Measurements from ENCODE around the gene B4GALNT1.

B4GALNT1 gene

DNA sequence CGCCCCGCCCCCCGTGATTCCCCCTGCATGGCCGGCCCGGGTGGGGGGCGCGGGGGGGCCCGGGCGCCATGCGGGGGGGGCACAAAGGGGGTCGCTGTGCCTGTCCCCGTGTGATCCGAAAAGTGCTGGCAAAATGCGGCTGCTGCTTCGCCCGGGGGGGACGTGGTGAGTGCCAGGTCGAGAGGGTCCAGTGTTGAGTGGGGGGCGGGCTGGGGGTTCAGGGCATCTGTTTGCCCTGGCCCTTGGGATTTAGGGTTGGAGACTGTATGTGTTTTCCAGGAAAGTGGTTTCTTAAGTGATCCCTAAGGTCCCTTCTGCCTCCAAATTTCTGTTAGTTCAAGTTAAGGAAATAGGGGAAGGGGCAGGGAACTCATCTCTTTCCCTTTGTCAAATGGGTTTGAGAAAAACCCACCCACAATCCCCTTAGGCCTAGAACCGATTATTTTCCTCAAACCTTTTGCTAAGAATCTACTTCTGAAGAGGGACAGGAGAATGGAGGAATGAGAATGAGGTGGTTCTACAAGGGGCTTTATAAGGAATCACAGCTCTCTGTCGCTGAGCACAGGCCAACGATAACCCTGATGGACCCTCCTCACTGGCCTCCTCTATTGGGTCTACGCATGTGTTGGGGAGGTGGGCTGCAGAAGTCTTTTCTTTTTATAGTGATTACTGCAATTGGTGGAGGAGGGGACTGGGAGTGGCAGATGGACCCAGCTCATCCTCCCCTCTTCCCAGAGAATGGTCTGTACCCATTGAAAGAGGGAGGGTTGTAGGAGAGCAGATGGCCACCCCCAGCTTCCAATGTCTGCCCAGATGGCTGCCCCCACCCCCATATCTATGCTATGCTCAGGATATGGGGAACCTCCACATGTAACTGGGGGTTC, 20.9 kb downstream of the B4GALNT1 start:
- Histone ChIP-seq H3K27me3 (ENCODE audit: control insufficient read depth, insufficient read depth, low read length) (no peaks in the 10 kb centered on the region), H3K4me3 (ENCODE audit: low read depth, low read length) (peak overlapping the region; percentile 65), H3K9ac (peak overlapping the region; percentile 37), H3K4me2 (ENCODE audit: low read length) (peak overlapping the region; percentile 79), H3K9me3 (ENCODE audit: control insufficient read depth, low read length) (no peaks in the 10 kb centered on the region), H3K79me2 (no peaks in the 10 kb centered on the region), H3K27ac (no peak overlapping the region), H3K36me3 (ENCODE audit: control insufficient read depth, insufficient read depth, low read length) (no peaks in the 10 kb centered on the region), H3K4me1 (peaks cover 10% of the 10 kb centered on the region), H2AFZ (no peak overlapping the region)
- TF ChIP-seq, protein P1, sequence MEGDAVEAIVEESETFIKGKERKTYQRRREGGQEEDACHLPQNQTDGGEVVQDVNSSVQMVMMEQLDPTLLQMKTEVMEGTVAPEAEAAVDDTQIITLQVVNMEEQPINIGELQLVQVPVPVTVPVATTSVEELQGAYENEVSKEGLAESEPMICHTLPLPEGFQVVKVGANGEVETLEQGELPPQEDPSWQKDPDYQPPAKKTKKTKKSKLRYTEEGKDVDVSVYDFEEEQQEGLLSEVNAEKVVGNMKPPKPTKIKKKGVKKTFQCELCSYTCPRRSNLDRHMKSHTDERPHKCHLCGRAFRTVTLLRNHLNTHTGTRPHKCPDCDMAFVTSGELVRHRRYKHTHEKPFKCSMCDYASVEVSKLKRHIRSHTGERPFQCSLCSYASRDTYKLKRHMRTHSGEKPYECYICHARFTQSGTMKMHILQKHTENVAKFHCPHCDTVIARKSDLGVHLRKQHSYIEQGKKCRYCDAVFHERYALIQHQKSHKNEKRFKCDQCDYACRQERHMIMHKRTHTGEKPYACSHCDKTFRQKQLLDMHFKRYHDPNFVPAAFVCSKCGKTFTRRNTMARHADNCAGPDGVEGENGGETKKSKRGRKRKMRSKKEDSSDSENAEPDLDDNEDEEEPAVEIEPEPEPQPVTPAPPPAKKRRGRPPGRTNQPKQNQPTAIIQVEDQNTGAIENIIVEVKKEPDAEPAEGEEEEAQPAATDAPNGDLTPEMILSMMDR (IDR thresholded peaks at IDR 0.05) = no peak

DNA sequence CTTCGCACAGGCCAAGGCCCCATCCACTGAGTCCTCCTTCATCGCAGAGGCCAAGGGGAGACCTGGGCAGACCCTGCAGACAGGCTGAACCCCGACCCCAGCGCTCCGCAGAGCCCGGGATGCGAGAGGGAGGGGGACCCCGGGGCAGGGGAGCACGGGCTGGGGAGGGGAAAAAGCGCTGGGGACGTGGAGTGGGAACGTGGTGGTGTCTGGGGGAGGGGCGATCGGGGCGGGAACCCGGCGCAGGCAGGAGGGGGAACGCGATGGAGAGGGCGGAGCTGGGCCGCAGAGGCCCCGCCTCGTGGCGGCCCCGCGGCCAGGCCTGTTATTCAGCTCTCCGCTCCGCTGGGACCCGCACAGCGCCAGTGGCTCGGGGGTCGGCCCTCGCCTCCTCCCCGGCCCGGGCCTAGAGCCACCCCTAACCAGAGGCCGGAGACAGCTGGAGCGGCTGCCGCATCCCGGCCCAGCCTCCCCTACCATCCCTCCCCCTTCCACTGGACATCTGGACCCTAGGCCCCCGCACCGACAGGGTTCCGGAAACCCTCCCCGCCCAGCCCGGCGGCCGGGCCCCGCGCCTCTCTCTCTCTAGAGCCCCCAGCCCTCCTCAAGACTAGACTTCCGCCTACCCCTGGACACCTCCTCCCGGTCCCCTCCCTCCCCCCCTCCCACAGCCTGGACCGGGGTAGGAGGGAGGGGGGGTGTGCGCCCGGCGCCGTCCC, 21.7 kb downstream of the B4GALNT1 start, which contains the start of gene ARHGEF25:
TSS of gene ARHGEF25 (plus strand) at position 328 of the 719 bp plus-strand sequence. CDS start 460 bp downstream, outside the sequence.
- Histone ChIP-seq H3K27ac (peak within 1 kb of the TSS; percentile 17), H3K27me3 (ENCODE audit: control insufficient read depth, insufficient read depth, low read length) (no peaks in the 10 kb centered on the region), H3K4me1 (peaks cover 4% of the 10 kb centered on the region), H3K4me3 (ENCODE audit: low read depth, low read length) (peak within 1 kb of the TSS; percentile 65), H3K4me2 (ENCODE audit: low read length) (peak within 1 kb of the TSS; percentile 79), H3K9ac (peak within 1 kb of the TSS; percentile 37), H2AFZ (peak within 1 kb of the TSS; percentile 90), H3K9me3 (ENCODE audit: control insufficient read depth, low read length) (no peaks in the 10 kb centered on the region), H3K36me3 (ENCODE audit: control insufficient read depth, insufficient read depth, low read length) (no peaks in the 10 kb centered on the region), H3K79me2 (no peaks in the 10 kb centered on the region)
- TF ChIP-seq, protein P1 (IDR thresholded peaks at IDR 0.05) = no peak

DNA sequence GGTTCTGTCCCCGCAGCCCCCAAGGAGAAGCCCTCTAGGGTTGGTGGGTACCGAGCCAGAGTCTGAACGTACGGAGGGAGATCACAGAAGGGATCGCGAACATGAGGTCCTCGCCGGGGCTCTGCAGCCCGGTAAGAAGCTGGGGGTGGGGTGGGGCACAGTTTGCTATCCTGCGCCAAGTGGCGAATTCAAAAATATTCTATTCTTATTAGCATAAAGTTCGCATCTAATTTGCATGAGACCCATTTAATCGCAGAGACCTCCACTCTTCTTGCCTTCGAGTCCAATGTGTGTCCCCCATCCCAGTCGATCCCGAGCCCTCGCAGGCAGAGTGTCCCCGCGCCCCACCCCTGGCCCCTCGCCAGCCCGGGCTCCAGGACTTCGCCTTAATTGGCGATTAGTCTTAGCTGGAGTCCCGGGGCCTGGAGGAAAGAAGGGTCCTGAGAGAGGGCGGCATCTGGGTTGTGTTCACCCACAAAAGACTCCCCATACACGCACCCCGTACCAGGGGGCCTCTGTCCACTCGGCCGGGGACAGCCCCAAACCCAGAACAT, 22.4 kb downstream of the B4GALNT1 start:
- no peaks in the 10 kb centered on the region for H3K36me3 ChIP-seq (ENCODE audit: control insufficient read depth, insufficient read depth, low read length)
- peak overlapping the region; percentile 17 for H3K27ac ChIP-seq
- no peaks in the 10 kb centered on the region for H3K9me3 ChIP-seq (ENCODE audit: control insufficient read depth, low read length)
- peak overlapping the region; percentile 65 for H3K4me3 ChIP-seq (ENCODE audit: low read depth, low read length)
- TF ChIP-seq, protein P1 (IDR thresholded peaks at IDR 0.05) = no peak
- H3K27me3 ChIP-seq (ENCODE audit: control insufficient read depth, insufficient read depth, low read length) = no peaks in the 10 kb centered on the region
- H3K4me2 ChIP-seq (ENCODE audit: low read length) = peak overlapping the region; percentile 79
- peaks cover 3% of the 10 kb centered on the region for H3K4me1 ChIP-seq
- no peaks in the 10 kb centered on the region for H3K79me2 ChIP-seq
- H3K9ac ChIP-seq = no peak overlapping the region
- peak overlapping the region; percentile 90 for H2AFZ ChIP-seq

DNA sequence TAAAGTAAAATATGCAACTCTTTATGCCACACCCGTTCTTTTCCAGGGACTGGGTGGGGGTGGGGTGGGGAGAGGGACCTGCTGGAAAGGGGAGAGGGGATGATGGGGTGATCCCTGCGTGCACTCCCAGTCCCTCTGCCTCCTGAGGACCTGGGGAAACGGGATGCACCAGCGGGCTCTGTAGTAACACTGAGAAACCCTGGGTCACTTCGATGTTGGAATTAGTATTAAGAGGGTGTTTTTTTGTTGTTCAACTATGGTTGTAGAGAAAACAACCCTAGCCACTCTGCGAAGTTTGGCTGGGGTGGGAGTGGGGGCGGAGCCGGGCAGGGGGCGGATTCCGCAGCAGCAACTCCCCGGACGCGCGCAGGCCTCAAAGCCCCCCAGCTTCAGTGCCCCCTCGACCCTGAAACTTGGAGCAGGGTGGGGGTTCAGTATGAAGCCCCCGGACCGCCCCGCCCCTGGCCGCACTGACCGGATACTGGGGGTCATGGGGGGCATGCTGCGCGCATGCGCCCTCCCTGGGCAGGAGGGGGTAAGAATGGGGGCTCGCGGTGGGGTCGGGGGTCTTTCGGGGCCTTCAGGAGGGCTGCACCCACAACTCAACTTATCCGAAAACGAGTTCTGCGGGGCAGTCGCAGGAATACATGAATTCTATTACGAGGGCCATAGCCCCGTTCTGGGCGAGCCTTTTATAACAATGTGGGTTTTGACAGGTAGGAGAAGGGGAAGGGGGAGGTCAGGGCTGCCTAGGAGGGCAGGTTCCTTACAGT, 23.0 kb downstream of the B4GALNT1 start:
- Histone ChIP-seq H3K9ac (no peak overlapping the region), H3K79me2 (no peaks in the 10 kb centered on the region), H3K4me3 (ENCODE audit: low read depth, low read length) (peak overlapping the region; percentile 65), H2AFZ (peak overlapping the region; percentile 34), H3K27me3 (ENCODE audit: control insufficient read depth, insufficient read depth, low read length) (no peaks in the 10 kb centered on the region), H3K9me3 (ENCODE audit: control insufficient read depth, low read length) (no peaks in the 10 kb centered on the region), H3K4me1 (peaks cover 3% of the 10 kb centered on the region), H3K36me3 (ENCODE audit: control insufficient read depth, insufficient read depth, low read length) (no peaks in the 10 kb centered on the region), H3K4me2 (ENCODE audit: low read length) (no peak overlapping the region), H3K27ac (peak overlapping the region; percentile 17)
- TF ChIP-seq, protein P1 (IDR thresholded peaks at IDR 0.05) = no peak
